Progenitor cell of endocrine pancreas (in vitro differentiated cells): Measurements from ENCODE around the gene FAM98B. TPM values are rescaled to one million over a fixed set of nuclear protein-coding genes. Genes with fewer than 3 reads are reported as not detected.

Experiments used
- DNase-seq: peaks from one replicate; pipeline ENCODE4 v3.0.0; 2021; ENCODE audit warnings: low spot score; ENCODE audit not compliant: unreplicated experiment
- H3K27ac Mint-ChIP-seq: 2 replicates; pipeline ENCODE4 v1.8.0; 2021; ENCODE audit warnings: mild to moderate bottlenecking, moderate library complexity, mixed read lengths
- H3K27me3 Mint-ChIP-seq: 2 replicates; pipeline ENCODE4 v1.8.0; 2021; ENCODE audit warnings: mixed read lengths
- H3K36me3 Mint-ChIP-seq: 2 replicates; pipeline ENCODE4 v1.8.0; 2022; ENCODE audit warnings: mixed read lengths; ENCODE audit not compliant: insufficient read depth
- H3K4me1 Mint-ChIP-seq: 2 replicates; pipeline ENCODE4 v1.8.0; 2021; ENCODE audit warnings: low read depth, mixed read lengths
- H3K4me3 Mint-ChIP-seq: 2 replicates; pipeline ENCODE4 v1.8.0; 2021; ENCODE audit warnings: low read depth, mild to moderate bottlenecking, moderate library complexity, mixed read lengths
- H3K9me3 Mint-ChIP-seq: 2 replicates; pipeline ENCODE4 v1.8.0; 2021; ENCODE audit warnings: low read depth, mixed read lengths
- total RNA-seq: library from RNA; stranded (reverse); gene quantifications from 2 replicates; pipeline ENCODE4 v1.2.1, GENCODE V29; 2021
- TF ChIP-seq, protein P1 (sequence below): fragments of 200-600 bp; sonication (generic); IDR thresholded peaks from one replicate; pipeline ENCODE4 v1.5.0; 2021; ENCODE audit warnings: antibody characterized with exemption, mild to moderate bottlenecking; ENCODE audit not compliant: unreplicated experiment

FAM98B gene
- total RNA-seq, 1 donor from 2014 or later, result 50.8 TPM

DNA sequence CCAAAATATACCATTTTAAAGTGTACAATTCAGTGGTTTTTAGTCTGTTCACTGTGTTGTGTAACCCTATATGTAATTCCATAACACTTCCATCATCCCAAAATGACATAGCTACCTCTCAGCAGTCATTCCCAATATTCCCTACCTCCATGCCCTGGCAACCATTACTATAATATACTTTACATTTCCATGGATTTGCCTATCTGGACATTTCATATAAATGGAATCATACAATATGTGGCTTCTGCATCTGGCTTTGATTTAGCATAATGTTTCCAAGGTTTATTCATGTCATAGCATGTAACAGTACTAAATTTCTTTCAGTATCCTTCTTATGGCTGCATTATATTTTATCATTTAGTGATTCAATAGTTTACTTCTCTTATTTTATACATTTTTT lies 25.3 kb downstream of the FAM98B start:
- Mint-ChIP-seq H3K27ac (no peak overlapping the region), H3K4me1 (no peaks in the 10 kb centered on the region), H3K36me3 (peaks cover 24% of the 10 kb centered on the region), H3K4me3 (no peak overlapping the region), H3K27me3 (no peaks in the 10 kb centered on the region), H3K9me3 (no peaks in the 10 kb centered on the region)
- TF ChIP-seq, protein P1, sequence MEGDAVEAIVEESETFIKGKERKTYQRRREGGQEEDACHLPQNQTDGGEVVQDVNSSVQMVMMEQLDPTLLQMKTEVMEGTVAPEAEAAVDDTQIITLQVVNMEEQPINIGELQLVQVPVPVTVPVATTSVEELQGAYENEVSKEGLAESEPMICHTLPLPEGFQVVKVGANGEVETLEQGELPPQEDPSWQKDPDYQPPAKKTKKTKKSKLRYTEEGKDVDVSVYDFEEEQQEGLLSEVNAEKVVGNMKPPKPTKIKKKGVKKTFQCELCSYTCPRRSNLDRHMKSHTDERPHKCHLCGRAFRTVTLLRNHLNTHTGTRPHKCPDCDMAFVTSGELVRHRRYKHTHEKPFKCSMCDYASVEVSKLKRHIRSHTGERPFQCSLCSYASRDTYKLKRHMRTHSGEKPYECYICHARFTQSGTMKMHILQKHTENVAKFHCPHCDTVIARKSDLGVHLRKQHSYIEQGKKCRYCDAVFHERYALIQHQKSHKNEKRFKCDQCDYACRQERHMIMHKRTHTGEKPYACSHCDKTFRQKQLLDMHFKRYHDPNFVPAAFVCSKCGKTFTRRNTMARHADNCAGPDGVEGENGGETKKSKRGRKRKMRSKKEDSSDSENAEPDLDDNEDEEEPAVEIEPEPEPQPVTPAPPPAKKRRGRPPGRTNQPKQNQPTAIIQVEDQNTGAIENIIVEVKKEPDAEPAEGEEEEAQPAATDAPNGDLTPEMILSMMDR, result no peak
- no peak for DNase-seq

DNA sequence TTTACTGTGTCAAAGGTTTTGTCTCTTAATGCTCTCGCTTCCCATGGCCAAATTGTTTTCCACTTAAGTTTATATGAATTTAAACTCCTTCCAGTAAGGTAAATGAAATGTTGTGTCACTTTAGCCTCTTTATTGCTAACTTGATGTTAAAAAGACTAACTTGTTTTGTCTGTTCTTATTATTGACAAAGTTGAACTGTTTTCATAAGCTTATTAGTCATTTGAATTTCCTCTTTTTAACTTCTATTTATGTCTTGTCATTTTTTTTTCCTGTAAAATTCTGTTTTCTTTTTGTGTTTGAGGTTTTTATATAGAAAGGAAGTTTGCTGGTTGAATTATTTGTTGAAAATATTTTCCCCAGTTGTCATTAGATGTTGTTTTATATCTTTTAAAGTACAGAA lies 25.8 kb downstream of the FAM98B start:
- H3K4me1 Mint-ChIP-seq, result no peaks in the 10 kb centered on the region
- TF ChIP-seq, protein P1, result no peak
- no peak for DNase-seq
- H3K27me3 Mint-ChIP-seq, result no peaks in the 10 kb centered on the region
- H3K36me3 Mint-ChIP-seq, result peaks cover 20% of the 10 kb centered on the region
- no peaks in the 10 kb centered on the region for H3K9me3 Mint-ChIP-seq
- H3K4me3 Mint-ChIP-seq, result no peak overlapping the region
- H3K27ac Mint-ChIP-seq, result no peak overlapping the region

- Mint-ChIP-seq H3K27me3 (no peaks in the 10 kb centered on the region), H3K9me3 (no peaks in the 10 kb centered on the region), H3K4me3 (no peak overlapping the region), H3K27ac (peak overlapping the region; percentile 49), H3K4me1 (no peaks in the 10 kb centered on the region), H3K36me3 (peaks cover 17% of the 10 kb centered on the region)
- TF ChIP-seq, protein P1, result no peak
- DNase-seq, result no peak
Measured at GRCh38 chr15:38481113-38481512, 27.2 kb downstream of the FAM98B start.

DNA sequence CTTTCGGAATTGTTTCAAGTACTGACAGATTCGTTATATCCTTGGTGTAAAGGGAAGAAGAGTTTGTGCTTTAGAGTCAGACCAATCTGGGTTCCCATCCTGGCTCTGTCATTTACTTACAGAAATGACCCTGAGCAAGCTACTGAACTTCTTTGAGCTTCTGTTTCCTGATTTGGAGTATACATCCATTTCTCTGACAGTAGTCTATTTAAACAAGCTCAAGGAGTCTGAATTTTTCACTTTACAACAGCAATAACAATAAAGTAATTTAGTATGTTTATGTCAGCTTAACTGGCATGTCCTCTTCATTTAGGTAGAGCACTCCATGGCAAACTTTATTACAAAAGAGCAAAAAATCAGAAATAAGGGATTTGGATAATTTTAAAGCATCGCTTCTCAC lies 27.8 kb downstream of the FAM98B start:
- no peaks in the 10 kb centered on the region for H3K27me3 Mint-ChIP-seq
- H3K27ac Mint-ChIP-seq, result no peak overlapping the region
- no peaks in the 10 kb centered on the region for H3K9me3 Mint-ChIP-seq
- DNase-seq, result no peak
- H3K4me1 Mint-ChIP-seq, result no peaks in the 10 kb centered on the region
- TF ChIP-seq, protein P1, result no peak
- H3K36me3 Mint-ChIP-seq, result peaks cover 14% of the 10 kb centered on the region
- H3K4me3 Mint-ChIP-seq, result no peak overlapping the region

GRCh38 chr15:38482572-38482971 lies 28.6 kb downstream of the FAM98B start:
- H3K27ac Mint-ChIP-seq, result no peak overlapping the region
- H3K4me1 Mint-ChIP-seq, result no peaks in the 10 kb centered on the region
- TF ChIP-seq, protein P1, result no peak
- no peak overlapping the region for H3K4me3 Mint-ChIP-seq
- no peaks in the 10 kb centered on the region for H3K27me3 Mint-ChIP-seq
- DNase-seq, result no peak
- H3K36me3 Mint-ChIP-seq, result peaks cover 13% of the 10 kb centered on the region
- no peaks in the 10 kb centered on the region for H3K9me3 Mint-ChIP-seq
